Middle frontal gyrus (tissue), 1 donor: Measurements from ENCODE around the gene ERCC1.

ENCODE experiments used
- DNase-seq: peaks from one replicate; pipeline ENCODE4 v3.0.0-alpha.2; 2015; ENCODE audit warnings: low spot score; ENCODE audit errors: extremely low spot score

The ERCC1 gene

GRCh38 chr19:45368737-45369340, 54.9 kb downstream of the ERCC1 start:
- no peak for DNase-seq

GRCh38 chr19:45368127-45368526, 55.6 kb downstream of the ERCC1 start:
- DNase-seq, result no peak

GRCh38 chr19:45364696-45365095, 59.0 kb downstream of the ERCC1 start:
- no peak for DNase-seq

GRCh38 chr19:45363861-45364459, 59.8 kb downstream of the ERCC1 start:
- no peak for DNase-seq

- DNase-seq, result no peak
Measured at GRCh38 chr19:45362291-45362690, 61.4 kb downstream of the ERCC1 start.

- no peak for DNase-seq
Measured at GRCh38 chr19:45361608-45362007, 62.1 kb downstream of the ERCC1 start.

- DNase-seq, result no peak
Measured at GRCh38 chr19:45358213-45358792, 65.4 kb downstream of the ERCC1 start.

GRCh38 chr19:45357445-45357783, 66.3 kb downstream of the ERCC1 start:
- DNase-seq, result no peak
